GM23338 (cell line): Measurements from ENCODE around the gene TENM3. TPM values are rescaled to one million over a fixed set of nuclear protein-coding genes. Genes with fewer than 3 reads are reported as not detected.

Source experiments
- ATAC-seq: fragments of 200-7000 bp; cut with Tn5 transposase; 3 replicates; pipeline ENCODE4 v1.9.1; 2020
- DNase-seq: peaks from one replicate; pipeline ENCODE4 v3.0.0-alpha.2; 2015; ENCODE audit warnings: low spot score
- H2AFZ ChIP-seq: fragments of 200-600 bp; sonication (generic); 2 replicates; pipeline ENCODE4 v1.8.0; 2016; ENCODE audit warnings: antibody characterized with exemption, mild to moderate bottlenecking, moderate library complexity
- H3F3A ChIP-seq: fragments of 200-600 bp; sonication (generic); replicated peaks from 2 replicates; pipeline ENCODE4 v1.8.0; 2017; ENCODE audit warnings: antibody characterized with exemption, mixed run types, low read depth
- H3K27ac ChIP-seq: fragments of 200-600 bp; sonication (generic); 2 replicates; pipeline ENCODE4 v1.6.1; 2016; ENCODE audit warnings: low read depth
- H3K27me3 ChIP-seq: fragments of 200-600 bp; sonication (generic); 2 replicates; pipeline ENCODE4 v1.8.0; 2016; ENCODE audit warnings: mild to moderate bottlenecking, mixed run types, moderate library complexity; ENCODE audit not compliant: insufficient read depth
- H3K36me3 ChIP-seq: fragments of 200-600 bp; sonication (generic); 2 replicates; pipeline ENCODE4 v1.8.0; 2016; ENCODE audit warnings: mild to moderate bottlenecking; ENCODE audit not compliant: insufficient read depth
- H3K4me1 ChIP-seq: fragments of 200-600 bp; sonication (generic); 2 replicates; pipeline ENCODE4 v1.8.0; 2016; ENCODE audit warnings: mild to moderate bottlenecking, moderate library complexity; ENCODE audit not compliant: insufficient read depth
- H3K4me2 ChIP-seq: fragments of 200-600 bp; sonication (generic); 2 replicates; pipeline ENCODE4 v1.7.1; 2017; ENCODE audit warnings: mixed run types
- H3K4me3 ChIP-seq: fragments of 200-600 bp; sonication (generic); 2 replicates; pipeline ENCODE4 v1.6.1; 2016; ENCODE audit warnings: mixed run types
- H3K79me2 ChIP-seq: fragments of 200-600 bp; sonication (generic); replicated peaks from 2 replicates; pipeline ENCODE4 v1.8.0; 2017; ENCODE audit warnings: mild to moderate bottlenecking; ENCODE audit not compliant: insufficient read depth
- H3K9me2 ChIP-seq: fragments of 200-600 bp; sonication (generic); 2 replicates; pipeline ENCODE4 v1.8.0; 2017; ENCODE audit not compliant: insufficient read depth
- H4K20me1 ChIP-seq: fragments of 200-600 bp; sonication (generic); replicated peaks from 2 replicates; pipeline ENCODE4 v1.8.0; 2017; ENCODE audit warnings: mild to moderate bottlenecking; ENCODE audit not compliant: insufficient read depth
- H3K27ac Mint-ChIP-seq: 2 replicates; pipeline ENCODE4 v1.8.0; 2020; ENCODE audit warnings: inconsistent platforms, mild to moderate bottlenecking, moderate library complexity, mixed read lengths
- H3K27me3 Mint-ChIP-seq: 3 replicates; pipeline ENCODE4 v1.8.0; 2022; ENCODE audit warnings: low read depth, mild to moderate bottlenecking, moderate library complexity, mixed read lengths, inconsistent platforms; ENCODE audit not compliant: insufficient read depth, poor library complexity
- H3K36me3 Mint-ChIP-seq: 3 replicates; pipeline ENCODE4 v1.8.0; 2021; ENCODE audit warnings: low read depth, mild to moderate bottlenecking, inconsistent platforms, moderate library complexity, mixed read lengths
- H3K4me1 Mint-ChIP-seq: 3 replicates; pipeline ENCODE4 v1.8.0; 2020; ENCODE audit warnings: mild to moderate bottlenecking, inconsistent platforms, mixed read lengths
- H3K4me3 Mint-ChIP-seq: 3 replicates; pipeline ENCODE4 v1.8.0; 2021; ENCODE audit warnings: moderate library complexity, mild to moderate bottlenecking, inconsistent platforms, mixed read lengths
- H3K9me3 Mint-ChIP-seq: 3 replicates; pipeline ENCODE4 v1.8.0; 2020; ENCODE audit warnings: moderate library complexity, mild to moderate bottlenecking, inconsistent platforms, mixed read lengths
- EZH2 ChIP-seq: fragments of 200-600 bp; sonication (generic); IDR thresholded peaks from one replicate; pipeline ENCODE4 v1.8.0; 2017; ENCODE audit warnings: antibody characterized with exemption, mild to moderate bottlenecking, low read depth; ENCODE audit not compliant: unreplicated experiment
- JUNB ChIP-seq: IDR thresholded peaks from one replicate; pipeline ENCODE4 v1.6.1; 2016; ENCODE audit warnings: antibody characterized with exemption; ENCODE audit not compliant: unreplicated experiment
- NANOG ChIP-seq: IDR thresholded peaks from 2 replicates; pipeline ENCODE4 v1.6.1; 2016; ENCODE audit warnings: antibody characterized with exemption, borderline replicate concordance
- ZNF114 ChIP-seq: fragments of 250-450 bp; sonication (Bioruptor Pico); IDR thresholded peaks from 2 replicates; pipeline ENCODE4 v1.5.0; 2020; ENCODE audit warnings: mild to moderate bottlenecking, moderate library complexity
- polyA plus RNA-seq: library from polyadenylated mRNA; unstranded; fragments of >200 nt; fragmentation: Nextera tagmentation; extraction: Ambion mirVana; gene quantifications from 2 replicates; pipeline ENCODE4 v1.2.1, GENCODE V29; 2016
- total RNA-seq: library from RNA; depleted of rRNA; stranded (reverse); fragments of >200 nt; shearing (Covaris generic); gene quantifications from 2 replicates; pipeline ENCODE4 v1.2.3, GENCODE V29; 2014
- TF ChIP-seq, protein P1 (sequence below): fragments of 250-450 bp; sonication (Bioruptor Pico); IDR thresholded peaks from 2 replicates; pipeline ENCODE4 v1.5.0; 2020; ENCODE audit warnings: mild to moderate bottlenecking, moderate library complexity

TENM3 gene
- total and polyA plus RNA-seq, 2 experiments from 2014 or later = 22.2 to 128 TPM

DNA sequence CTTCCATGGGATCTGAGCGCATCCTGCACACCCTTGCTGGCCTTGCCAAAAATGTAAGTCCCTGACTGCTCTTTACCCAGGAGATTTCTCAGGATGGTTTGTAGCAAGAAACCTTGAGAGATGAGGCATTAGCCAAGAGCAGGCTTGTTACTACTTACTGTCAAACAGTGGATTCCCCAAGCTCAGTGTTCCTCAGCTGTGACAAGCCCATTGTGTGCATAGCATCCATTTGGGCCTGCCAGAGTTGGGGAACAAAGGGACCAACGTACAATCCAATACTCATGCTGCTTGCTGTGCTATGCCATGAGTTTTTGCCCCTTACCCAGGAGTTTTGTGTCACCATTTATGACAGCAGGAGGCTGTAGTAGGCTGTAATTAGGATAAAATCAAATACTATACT is 267.6 kb downstream of the TENM3 start:
- no peaks in the 10 kb centered on the region for H3F3A ChIP-seq
- H3K27ac ChIP-seq = no peak overlapping the region
- H3K4me3 ChIP-seq = no peak overlapping the region
- H3K9me3 Mint-ChIP-seq = peaks cover 2% of the 10 kb centered on the region; the same call in 1 of the 3 replicates
- H3K4me1 ChIP-seq = peaks cover 27% of the 10 kb centered on the region
- H3K36me3 Mint-ChIP-seq = peaks cover 2% of the 10 kb centered on the region; the same call in 2 of the 3 replicates
- H3K4me2 ChIP-seq = no peak overlapping the region
- H3K27ac Mint-ChIP-seq = no peak overlapping the region
- H3K27me3 ChIP-seq = no peaks in the 10 kb centered on the region
- no peak overlapping the region for H2AFZ ChIP-seq
- DNase-seq (no peak), ATAC-seq (peak; percentile 30; the same call in 2 of the 3 replicates)
- H3K36me3 ChIP-seq = 0 out of 2 replicates have a peak, but pooled peaks cover 3% of the 10 kb centered on the region
- H3K79me2 ChIP-seq = peaks cover 74% of the 10 kb centered on the region
- no peaks in the 10 kb centered on the region; the same call in 1 of the 2 replicates for H4K20me1 ChIP-seq
- peaks cover 20% of the 10 kb centered on the region for H3K4me1 Mint-ChIP-seq
- no peaks in the 10 kb centered on the region for H3K9me2 ChIP-seq
- no peak for TF ChIP-seq EZH2
- no peak for TF ChIP-seq NANOG
- no peak for TF ChIP-seq ZNF114
- TF ChIP-seq JUNB = no peak
- TF ChIP-seq, protein P1, sequence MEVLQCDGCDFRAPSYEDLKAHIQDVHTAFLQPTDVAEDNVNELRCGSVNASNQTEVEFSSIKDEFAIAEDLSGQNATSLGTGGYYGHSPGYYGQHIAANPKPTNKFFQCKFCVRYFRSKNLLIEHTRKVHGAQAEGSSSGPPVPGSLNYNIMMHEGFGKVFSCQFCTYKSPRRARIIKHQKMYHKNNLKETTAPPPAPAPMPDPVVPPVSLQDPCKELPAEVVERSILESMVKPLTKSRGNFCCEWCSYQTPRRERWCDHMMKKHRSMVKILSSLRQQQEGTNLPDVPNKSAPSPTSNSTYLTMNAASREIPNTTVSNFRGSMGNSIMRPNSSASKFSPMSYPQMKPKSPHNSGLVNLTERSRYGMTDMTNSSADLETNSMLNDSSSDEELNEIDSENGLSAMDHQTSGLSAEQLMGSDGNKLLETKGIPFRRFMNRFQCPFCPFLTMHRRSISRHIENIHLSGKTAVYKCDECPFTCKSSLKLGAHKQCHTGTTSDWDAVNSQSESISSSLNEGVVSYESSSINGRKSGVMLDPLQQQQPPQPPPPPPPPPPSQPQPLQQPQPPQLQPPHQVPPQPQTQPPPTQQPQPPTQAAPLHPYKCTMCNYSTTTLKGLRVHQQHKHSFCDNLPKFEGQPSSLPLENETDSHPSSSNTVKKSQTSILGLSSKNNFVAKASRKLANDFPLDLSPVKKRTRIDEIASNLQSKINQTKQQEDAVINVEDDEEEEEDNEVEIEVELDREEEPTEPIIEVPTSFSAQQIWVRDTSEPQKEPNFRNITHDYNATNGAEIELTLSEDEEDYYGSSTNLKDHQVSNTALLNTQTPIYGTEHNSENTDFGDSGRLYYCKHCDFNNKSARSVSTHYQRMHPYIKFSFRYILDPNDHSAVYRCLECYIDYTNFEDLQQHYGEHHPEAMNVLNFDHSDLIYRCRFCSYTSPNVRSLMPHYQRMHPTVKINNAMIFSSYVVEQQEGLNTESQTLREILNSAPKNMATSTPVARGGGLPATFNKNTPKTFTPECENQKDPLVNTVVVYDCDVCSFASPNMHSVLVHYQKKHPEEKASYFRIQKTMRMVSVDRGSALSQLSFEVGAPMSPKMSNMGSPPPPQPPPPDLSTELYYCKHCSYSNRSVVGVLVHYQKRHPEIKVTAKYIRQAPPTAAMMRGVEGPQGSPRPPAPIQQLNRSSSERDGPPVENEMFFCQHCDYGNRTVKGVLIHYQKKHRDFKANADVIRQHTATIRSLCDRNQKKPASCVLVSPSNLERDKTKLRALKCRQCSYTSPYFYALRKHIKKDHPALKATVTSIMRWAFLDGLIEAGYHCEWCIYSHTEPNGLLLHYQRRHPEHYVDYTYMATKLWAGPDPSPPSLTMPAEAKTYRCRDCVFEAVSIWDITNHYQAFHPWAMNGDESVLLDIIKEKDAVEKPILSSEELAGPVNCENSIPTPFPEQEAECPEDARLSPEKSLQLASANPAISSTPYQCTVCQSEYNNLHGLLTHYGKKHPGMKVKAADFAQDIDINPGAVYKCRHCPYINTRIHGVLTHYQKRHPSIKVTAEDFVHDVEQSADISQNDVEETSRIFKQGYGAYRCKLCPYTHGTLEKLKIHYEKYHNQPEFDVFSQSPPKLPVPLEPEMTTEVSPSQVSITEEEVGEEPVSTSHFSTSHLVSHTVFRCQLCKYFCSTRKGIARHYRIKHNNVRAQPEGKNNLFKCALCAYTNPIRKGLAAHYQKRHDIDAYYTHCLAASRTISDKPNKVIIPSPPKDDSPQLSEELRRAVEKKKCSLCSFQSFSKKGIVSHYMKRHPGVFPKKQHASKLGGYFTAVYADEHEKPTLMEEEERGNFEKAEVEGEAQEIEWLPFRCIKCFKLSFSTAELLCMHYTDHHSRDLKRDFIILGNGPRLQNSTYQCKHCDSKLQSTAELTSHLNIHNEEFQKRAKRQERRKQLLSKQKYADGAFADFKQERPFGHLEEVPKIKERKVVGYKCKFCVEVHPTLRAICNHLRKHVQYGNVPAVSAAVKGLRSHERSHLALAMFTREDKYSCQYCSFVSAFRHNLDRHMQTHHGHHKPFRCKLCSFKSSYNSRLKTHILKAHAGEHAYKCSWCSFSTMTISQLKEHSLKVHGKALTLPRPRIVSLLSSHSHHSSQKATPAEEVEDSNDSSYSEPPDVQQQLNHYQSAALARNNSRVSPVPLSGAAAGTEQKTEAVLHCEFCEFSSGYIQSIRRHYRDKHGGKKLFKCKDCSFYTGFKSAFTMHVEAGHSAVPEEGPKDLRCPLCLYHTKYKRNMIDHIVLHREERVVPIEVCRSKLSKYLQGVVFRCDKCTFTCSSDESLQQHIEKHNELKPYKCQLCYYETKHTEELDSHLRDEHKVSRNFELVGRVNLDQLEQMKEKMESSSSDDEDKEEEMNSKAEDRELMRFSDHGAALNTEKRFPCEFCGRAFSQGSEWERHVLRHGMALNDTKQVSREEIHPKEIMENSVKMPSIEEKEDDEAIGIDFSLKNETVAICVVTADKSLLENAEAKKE (CRISPR knock-in tag) = no peak
- H3K4me3 Mint-ChIP-seq = no peak overlapping the region
- no peaks in the 10 kb centered on the region for H3K27me3 Mint-ChIP-seq
